GM23338 (cell line): Measurements from ENCODE around the gene XAB2. TPM values are rescaled to one million over a fixed set of nuclear protein-coding genes. Genes with fewer than 3 reads are reported as not detected.

Experiments used
- ATAC-seq: fragments of 200-7000 bp; cut with Tn5 transposase; 3 replicates; pipeline ENCODE4 v1.9.1; 2020
- DNase-seq: peaks from one replicate; pipeline ENCODE4 v3.0.0-alpha.2; 2015; ENCODE audit warnings: low spot score
- H2AFZ ChIP-seq: fragments of 200-600 bp; sonication (generic); 2 replicates; pipeline ENCODE4 v1.8.0; 2016; ENCODE audit warnings: antibody characterized with exemption, mild to moderate bottlenecking, moderate library complexity
- H3F3A ChIP-seq: fragments of 200-600 bp; sonication (generic); replicated peaks from 2 replicates; pipeline ENCODE4 v1.8.0; 2017; ENCODE audit warnings: antibody characterized with exemption, mixed run types, low read depth
- H3K27ac ChIP-seq: fragments of 200-600 bp; sonication (generic); 2 replicates; pipeline ENCODE4 v1.6.1; 2016; ENCODE audit warnings: low read depth
- H3K27me3 ChIP-seq: fragments of 200-600 bp; sonication (generic); 2 replicates; pipeline ENCODE4 v1.8.0; 2016; ENCODE audit warnings: mild to moderate bottlenecking, mixed run types, moderate library complexity; ENCODE audit not compliant: insufficient read depth
- H3K36me3 ChIP-seq: fragments of 200-600 bp; sonication (generic); 2 replicates; pipeline ENCODE4 v1.8.0; 2016; ENCODE audit warnings: mild to moderate bottlenecking; ENCODE audit not compliant: insufficient read depth
- H3K4me1 ChIP-seq: fragments of 200-600 bp; sonication (generic); 2 replicates; pipeline ENCODE4 v1.8.0; 2016; ENCODE audit warnings: mild to moderate bottlenecking, moderate library complexity; ENCODE audit not compliant: insufficient read depth
- H3K4me2 ChIP-seq: fragments of 200-600 bp; sonication (generic); 2 replicates; pipeline ENCODE4 v1.7.1; 2017; ENCODE audit warnings: mixed run types
- H3K4me3 ChIP-seq: fragments of 200-600 bp; sonication (generic); 2 replicates; pipeline ENCODE4 v1.6.1; 2016; ENCODE audit warnings: mixed run types
- H3K79me2 ChIP-seq: fragments of 200-600 bp; sonication (generic); replicated peaks from 2 replicates; pipeline ENCODE4 v1.8.0; 2017; ENCODE audit warnings: mild to moderate bottlenecking; ENCODE audit not compliant: insufficient read depth
- H3K9me2 ChIP-seq: fragments of 200-600 bp; sonication (generic); 2 replicates; pipeline ENCODE4 v1.8.0; 2017; ENCODE audit not compliant: insufficient read depth
- H4K20me1 ChIP-seq: fragments of 200-600 bp; sonication (generic); replicated peaks from 2 replicates; pipeline ENCODE4 v1.8.0; 2017; ENCODE audit warnings: mild to moderate bottlenecking; ENCODE audit not compliant: insufficient read depth
- H3K27ac Mint-ChIP-seq: 2 replicates; pipeline ENCODE4 v1.8.0; 2020; ENCODE audit warnings: inconsistent platforms, mild to moderate bottlenecking, moderate library complexity, mixed read lengths
- H3K27me3 Mint-ChIP-seq: 3 replicates; pipeline ENCODE4 v1.8.0; 2022; ENCODE audit warnings: low read depth, mild to moderate bottlenecking, moderate library complexity, mixed read lengths, inconsistent platforms; ENCODE audit not compliant: insufficient read depth, poor library complexity
- H3K36me3 Mint-ChIP-seq: 3 replicates; pipeline ENCODE4 v1.8.0; 2021; ENCODE audit warnings: low read depth, mild to moderate bottlenecking, inconsistent platforms, moderate library complexity, mixed read lengths
- H3K4me1 Mint-ChIP-seq: 3 replicates; pipeline ENCODE4 v1.8.0; 2020; ENCODE audit warnings: mild to moderate bottlenecking, inconsistent platforms, mixed read lengths
- H3K4me3 Mint-ChIP-seq: 3 replicates; pipeline ENCODE4 v1.8.0; 2021; ENCODE audit warnings: moderate library complexity, mild to moderate bottlenecking, inconsistent platforms, mixed read lengths
- H3K9me3 Mint-ChIP-seq: 3 replicates; pipeline ENCODE4 v1.8.0; 2020; ENCODE audit warnings: moderate library complexity, mild to moderate bottlenecking, inconsistent platforms, mixed read lengths
- CREB1 ChIP-seq: fragments of 250-450 bp; sonication (Bioruptor Pico); IDR thresholded peaks from 2 replicates; pipeline ENCODE4 v1.5.0; 2020; ENCODE audit warnings: low read depth, mild to moderate bottlenecking, moderate library complexity
- CTCF ChIP-seq, 2 experiments: fragments of 200-600 bp in 1 of 2; sonication (generic) in 1 of 2; conservative IDR thresholded peaks; 2 replicates each; pipeline versions ENCODE4 v1.5.1 to v1.6.1; 2016 to 2017; ENCODE audit warnings: antibody characterized with exemption in 2 of 2, low read depth in 2 of 2, mild to moderate bottlenecking in 2 of 2, moderate library complexity in 1 of 2
- ETS1 ChIP-seq: IDR thresholded peaks from 2 replicates; pipeline ENCODE4 v1.6.1; 2016; ENCODE audit warnings: antibody characterized with exemption
- EZH2 ChIP-seq: fragments of 200-600 bp; sonication (generic); IDR thresholded peaks from one replicate; pipeline ENCODE4 v1.8.0; 2017; ENCODE audit warnings: antibody characterized with exemption, mild to moderate bottlenecking, low read depth; ENCODE audit not compliant: unreplicated experiment
- EZH2phosphoT487 ChIP-seq: fragments of 200-600 bp; sonication (generic); IDR thresholded peaks from one replicate; pipeline ENCODE4 v1.8.1; 2018; ENCODE audit warnings: antibody characterized with exemption; ENCODE audit not compliant: unreplicated experiment
- JUNB ChIP-seq: IDR thresholded peaks from one replicate; pipeline ENCODE4 v1.6.1; 2016; ENCODE audit warnings: antibody characterized with exemption; ENCODE audit not compliant: unreplicated experiment
- NANOG ChIP-seq: IDR thresholded peaks from 2 replicates; pipeline ENCODE4 v1.6.1; 2016; ENCODE audit warnings: antibody characterized with exemption, borderline replicate concordance
- POLR2AphosphoS5 ChIP-seq: IDR thresholded peaks from 2 replicates; pipeline ENCODE4 v1.6.1; 2016; ENCODE audit warnings: antibody characterized with exemption, low read depth
- REST ChIP-seq: IDR thresholded peaks from one replicate; pipeline ENCODE4 v1.6.1; 2018; ENCODE audit warnings: antibody characterized with exemption; ENCODE audit not compliant: unreplicated experiment
- STAT1 ChIP-seq: IDR thresholded peaks from one replicate; pipeline ENCODE4 v1.6.1; 2016; ENCODE audit warnings: antibody characterized with exemption; ENCODE audit not compliant: unreplicated experiment
- ZNF114 ChIP-seq: fragments of 250-450 bp; sonication (Bioruptor Pico); IDR thresholded peaks from 2 replicates; pipeline ENCODE4 v1.5.0; 2020; ENCODE audit warnings: mild to moderate bottlenecking, moderate library complexity
- ZNF331 ChIP-seq: fragments of 250-450 bp; sonication (Bioruptor Pico); IDR thresholded peaks from 2 replicates; pipeline ENCODE4 v1.5.0; 2020; ENCODE audit warnings: low read depth, mild to moderate bottlenecking, moderate library complexity
- ZNF462 ChIP-seq: fragments of 250-450 bp; sonication (Bioruptor Pico); IDR thresholded peaks from 2 replicates; pipeline ENCODE4 v1.5.0; 2020; ENCODE audit warnings: mild to moderate bottlenecking, moderate library complexity
- polyA plus RNA-seq: library from polyadenylated mRNA; unstranded; fragments of >200 nt; fragmentation: Nextera tagmentation; extraction: Ambion mirVana; gene quantifications from 2 replicates; pipeline ENCODE4 v1.2.1, GENCODE V29; 2016
- total RNA-seq: library from RNA; depleted of rRNA; stranded (reverse); fragments of >200 nt; shearing (Covaris generic); gene quantifications from 2 replicates; pipeline ENCODE4 v1.2.3, GENCODE V29; 2014

Gene XAB2
- total and polyA plus RNA-seq, 2 experiments from 2014 or later: 18.4 to 69.0 TPM

GRCh38 chr19:7602935-7603497 lies 26.3 kb downstream of the XAB2 start:
- Histone ChIP-seq H3K27ac (no peak overlapping the region), H3K27me3 (no peaks in the 10 kb centered on the region), H2AFZ (no peak overlapping the region), H3F3A (no peaks in the 10 kb centered on the region), H3K4me1 (peaks cover 6% of the 10 kb centered on the region), H3K36me3 (no peaks in the 10 kb centered on the region), H3K79me2 (peaks cover 25% of the 10 kb centered on the region), H3K4me3 (no peak overlapping the region), H3K4me2 (no peak overlapping the region), H4K20me1 (peaks cover 19% of the 10 kb centered on the region), H3K9me2 (no peaks in the 10 kb centered on the region)
- H3K4me1 Mint-ChIP-seq: peaks cover 20% of the 10 kb centered on the region
- H3K9me3 Mint-ChIP-seq: peaks cover 3% of the 10 kb centered on the region; the same call in 2 of the 3 replicates
- H3K36me3 Mint-ChIP-seq: peaks cover 13% of the 10 kb centered on the region
- DNase-seq: no peak
- ATAC-seq: no peak
- TF ChIP-seq JUNB (no peak), CTCF (conservative IDR thresholded peaks at IDR 0.05; ENCODE audit: low read depth in 2 of 2) (no peak), ETS1 (no peak), ZNF331 (CRISPR knock-in tag) (no peak), CREB1 (CRISPR knock-in tag) (no peak), ZNF462 (CRISPR knock-in tag) (no peak), STAT1 (no peak), REST (no peak), EZH2 (no peak), POLR2AphosphoS5 (no peak), ZNF114 (no peak), EZH2phosphoT487 (no peak), NANOG (no peak)
- H3K27ac Mint-ChIP-seq: peak overlapping the region; percentile 80; the same call in 1 of the 2 replicates
- H3K27me3 Mint-ChIP-seq: peaks cover 20% of the 10 kb centered on the region
- no peak overlapping the region for H3K4me3 Mint-ChIP-seq
